Suppressor macrophage treated with lipopolysaccharide for 4 hours (primary cell): Measurements from ENCODE around the gene MYH16.
A peak's percentile ranks its signal among the peaks of the same experiment; 100 is the strongest.
"Not testable (repeated sequence)": the region's sequence is repeated elsewhere in the genome, so short reads cannot be mapped to it uniquely, and the experiment has no call there.

Source experiments
- DNase-seq: peaks from one replicate; pipeline ENCODE4 v3.0.0-alpha.2; 2020

The MYH16 gene

DNA sequence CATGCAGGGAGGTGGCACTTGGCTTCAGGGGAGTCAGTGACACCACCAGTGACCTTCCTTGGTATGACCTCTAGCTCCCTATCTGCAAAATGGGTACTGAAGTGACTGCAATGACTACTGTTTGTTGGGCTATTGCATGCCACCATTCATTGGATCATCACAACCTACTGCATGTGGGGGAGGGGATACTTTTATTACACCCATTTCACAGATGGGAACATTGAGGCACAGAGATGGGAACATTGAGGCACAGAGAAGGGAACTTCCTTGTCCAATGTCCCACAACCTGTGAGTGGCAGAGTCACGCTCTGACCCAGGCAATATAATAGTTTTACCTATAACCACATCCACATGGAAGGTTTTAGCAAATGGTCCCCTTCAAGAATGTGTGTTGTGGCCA lies 12.2 kb upstream of the MYH16 start:
- DNase-seq: no peak

DNA sequence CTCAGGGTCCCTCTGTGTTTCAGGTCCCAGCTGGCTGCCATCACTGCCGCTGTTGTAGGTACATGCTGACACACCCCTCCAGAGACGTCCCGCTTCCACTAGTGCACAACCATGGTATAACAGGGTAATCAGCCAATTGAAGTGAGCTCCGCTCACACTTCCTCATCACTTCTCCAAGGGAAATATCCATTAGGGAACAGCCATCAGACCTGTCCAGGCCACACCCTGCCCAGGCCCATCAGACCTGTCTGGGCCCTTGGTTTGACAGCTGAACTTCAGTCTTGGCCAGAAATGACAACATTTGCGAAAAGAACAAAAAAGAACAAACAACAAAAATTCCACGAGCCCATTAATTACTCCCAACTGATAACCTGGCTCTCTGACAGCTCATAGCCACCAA lies 11.0 kb upstream of the MYH16 start:
- DNase-seq: no peak

DNA sequence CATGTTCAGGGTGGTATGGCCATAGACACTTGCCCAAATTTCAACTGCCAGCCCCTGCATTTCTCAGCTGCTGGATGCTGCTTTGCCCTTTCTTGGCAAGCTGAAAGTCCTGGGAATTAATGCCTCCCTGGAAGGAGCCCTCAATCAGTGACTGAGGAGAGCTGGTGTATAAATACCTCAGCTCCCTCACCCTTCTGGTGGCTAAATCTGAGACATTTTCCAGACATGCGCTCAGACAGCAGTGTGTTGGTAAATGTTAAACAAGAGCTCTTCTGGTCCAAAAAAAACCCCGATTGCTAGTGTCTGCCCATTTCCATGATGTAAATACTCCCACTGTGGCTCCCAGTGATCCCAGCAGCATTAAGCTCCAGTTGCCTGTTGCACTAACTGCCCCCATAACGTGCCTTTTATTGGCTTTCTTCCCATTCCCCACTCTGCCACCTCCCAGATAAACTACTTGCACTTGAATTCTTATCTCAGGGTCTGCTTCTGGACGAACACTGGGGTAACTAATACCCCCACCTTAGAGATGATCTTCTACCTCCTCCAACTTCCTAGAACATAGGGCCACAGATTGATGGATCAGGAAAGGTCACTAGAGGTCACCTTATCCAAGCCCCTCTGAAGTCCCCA lies 6.7 kb upstream of the MYH16 start:
- DNase-seq: no peak

DNA sequence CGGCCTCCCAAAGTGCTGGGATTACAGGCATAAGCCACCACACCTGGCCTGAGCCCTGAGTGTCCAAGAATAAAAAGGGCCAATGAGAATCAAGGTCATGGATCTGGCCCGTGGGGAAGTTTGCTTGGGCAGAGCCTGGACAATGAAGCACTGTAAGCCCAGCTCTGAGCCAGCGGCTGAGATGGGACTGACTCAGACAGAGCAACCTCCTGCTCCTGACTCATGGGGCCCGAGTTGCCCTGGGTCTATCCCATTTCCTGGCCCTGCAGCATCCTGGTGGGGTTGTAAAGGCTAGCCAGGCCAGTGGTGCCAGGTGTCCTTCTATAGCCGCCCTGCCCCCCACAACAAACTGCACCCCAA lies 5.2 kb upstream of the MYH16 start:
- peak; percentile 10 for DNase-seq

DNA sequence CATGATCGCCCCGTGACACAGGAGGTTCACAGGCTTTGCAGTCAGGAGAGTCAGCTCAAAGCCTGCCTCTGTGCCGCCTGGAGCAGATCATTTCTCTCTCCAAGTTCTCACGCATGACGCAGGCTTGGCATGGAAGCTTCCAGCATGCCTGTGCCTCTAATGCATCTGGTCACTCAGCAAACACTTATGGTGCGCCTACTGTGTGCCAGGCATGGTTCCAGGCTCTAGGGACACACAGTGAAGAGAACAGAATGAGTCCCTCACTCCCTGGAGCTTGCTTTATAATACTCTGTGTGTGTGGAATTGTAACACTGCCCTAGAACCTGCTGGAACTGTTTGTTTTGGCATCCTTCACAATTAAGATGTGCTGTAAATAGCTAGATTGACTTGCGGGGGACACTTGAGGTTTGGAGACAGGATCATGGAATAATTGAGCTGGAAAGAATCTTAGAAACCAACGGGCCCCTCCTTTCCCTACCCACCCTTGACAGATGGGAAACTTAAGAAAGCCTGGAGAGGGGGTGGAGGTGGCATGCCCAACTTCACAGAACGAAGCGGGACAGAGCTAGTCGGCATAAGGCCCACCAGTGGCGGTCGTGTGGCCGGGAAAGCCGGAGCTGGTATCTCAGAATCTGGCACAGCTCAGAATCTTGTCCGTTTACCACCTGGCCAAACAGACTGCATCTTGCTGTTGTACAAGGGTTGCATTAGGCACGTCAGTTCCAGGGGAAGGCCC lies 4.6 kb upstream of the MYH16 start:
- DNase-seq: no peak

DNA sequence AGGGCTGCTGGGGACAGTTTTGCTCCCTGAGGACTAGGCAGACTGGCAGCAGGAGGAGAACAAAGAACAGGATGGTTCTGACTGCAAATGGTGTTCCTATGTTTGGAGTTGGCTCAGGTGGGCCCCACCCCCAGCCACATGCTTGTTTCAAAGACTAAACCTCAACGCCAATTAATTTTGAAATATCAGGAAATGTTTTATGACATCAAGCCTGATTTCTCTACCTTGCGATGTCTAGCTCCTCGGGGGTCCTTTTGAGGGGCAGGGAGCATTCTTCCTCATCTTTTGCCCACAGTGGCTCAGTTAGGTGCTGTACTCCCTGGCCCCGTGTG lies 4.1 kb upstream of the MYH16 start:
- no peak for DNase-seq

DNA sequence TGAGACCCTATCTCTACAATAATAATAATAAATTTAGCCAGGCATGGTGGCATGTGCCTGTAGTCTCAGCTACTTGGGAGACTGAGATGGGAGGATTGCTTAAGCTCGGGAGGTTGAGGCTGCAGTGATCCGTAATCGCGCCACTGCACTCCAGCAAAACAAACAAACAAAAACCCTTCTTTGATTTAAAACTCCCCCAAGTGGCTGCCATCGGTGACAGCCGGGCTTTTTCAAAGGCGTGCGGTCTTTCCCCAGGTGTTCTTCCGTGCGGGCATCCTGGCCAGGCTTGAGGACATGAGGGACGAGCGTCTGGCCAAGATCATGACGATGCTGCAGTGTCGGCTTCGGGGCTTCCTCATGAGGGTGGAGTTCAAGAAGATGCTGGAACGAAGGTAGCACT lies 1.9 kb upstream of the MYH16 start:
- DNase-seq: no peak

DNA sequence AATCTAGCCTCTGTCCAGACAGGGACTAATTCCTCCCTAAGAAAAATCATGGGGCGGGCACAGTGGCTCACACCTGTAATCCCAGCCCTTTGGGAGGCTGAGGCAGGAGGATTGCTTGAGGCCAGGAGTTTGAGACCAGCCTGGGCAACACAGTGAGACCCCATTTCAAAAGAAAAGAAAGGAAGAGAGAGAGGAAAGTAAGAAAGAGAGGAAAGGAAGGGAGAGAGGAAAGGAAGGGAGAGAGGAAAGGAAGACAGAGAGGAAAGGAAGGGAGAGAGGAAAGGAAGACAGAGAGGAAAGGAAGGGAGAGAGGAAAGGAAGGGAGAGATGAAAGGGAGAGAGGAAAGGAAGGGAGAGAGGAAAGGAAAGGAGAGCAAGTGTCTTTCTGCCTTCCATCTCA lies 922 bp downstream of the MYH16 start:
- not testable (repeated sequence) for DNase-seq

DNA sequence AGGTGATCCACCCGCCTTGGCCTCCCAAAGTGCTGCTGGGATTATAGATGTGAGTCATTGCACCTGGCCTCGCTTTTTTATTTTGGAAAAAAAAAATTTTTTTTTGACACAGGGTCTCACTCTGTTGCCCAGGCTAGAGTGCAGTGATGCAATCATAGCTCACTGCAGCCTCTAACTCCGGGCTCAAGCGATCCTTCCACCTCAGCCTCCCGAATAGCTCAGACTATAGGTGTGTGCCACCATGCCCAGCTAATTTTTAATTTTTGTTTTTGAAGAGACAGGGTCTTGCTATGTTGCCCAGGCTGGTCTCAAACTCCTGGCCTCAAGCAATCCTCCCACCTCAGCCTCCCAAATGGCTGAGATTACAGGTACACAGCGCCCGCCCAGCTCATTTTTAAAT lies 2.3 kb downstream of the MYH16 start:
- not testable (repeated sequence) for DNase-seq

DNA sequence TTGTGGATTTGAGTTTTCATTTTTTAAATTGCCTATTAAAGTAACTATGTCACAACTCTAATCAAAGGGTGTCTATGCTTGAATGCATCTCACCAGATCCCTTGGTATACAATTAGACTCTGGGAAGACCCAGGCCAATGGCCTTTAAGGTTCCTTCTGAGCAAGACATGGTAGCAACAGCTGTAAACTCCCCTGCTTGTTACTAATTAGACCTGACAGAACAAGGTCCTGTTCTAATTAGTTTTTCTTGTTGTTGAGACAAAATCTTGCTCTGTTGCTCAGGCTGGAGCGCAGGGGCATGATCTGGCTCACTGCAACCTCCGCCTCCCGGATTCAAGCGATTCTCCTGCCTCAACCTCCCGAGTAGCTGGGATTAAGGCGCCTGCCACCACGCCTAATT lies 2.9 kb downstream of the MYH16 start:
- DNase-seq: no peak

DNA sequence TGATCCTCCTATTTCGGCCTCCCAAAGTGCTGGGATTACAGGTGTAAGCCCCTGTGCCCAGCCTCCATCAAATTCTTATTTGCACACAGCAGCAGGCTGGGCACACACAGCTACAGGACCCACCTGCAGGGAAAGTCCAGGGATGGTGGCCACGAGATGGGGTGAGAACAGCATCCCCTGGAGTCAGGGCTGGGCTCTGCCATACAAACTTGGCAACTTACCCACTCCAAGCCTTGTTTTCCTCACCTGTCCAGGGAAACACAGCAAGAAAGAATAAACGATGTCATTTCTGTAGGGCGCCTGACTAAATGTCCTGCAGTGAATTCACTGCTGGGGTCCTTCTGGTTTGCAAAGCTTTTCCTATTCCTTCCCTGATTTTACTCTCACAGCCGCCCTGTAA lies 5.5 kb downstream of the MYH16 start:
- no peak for DNase-seq

DNA sequence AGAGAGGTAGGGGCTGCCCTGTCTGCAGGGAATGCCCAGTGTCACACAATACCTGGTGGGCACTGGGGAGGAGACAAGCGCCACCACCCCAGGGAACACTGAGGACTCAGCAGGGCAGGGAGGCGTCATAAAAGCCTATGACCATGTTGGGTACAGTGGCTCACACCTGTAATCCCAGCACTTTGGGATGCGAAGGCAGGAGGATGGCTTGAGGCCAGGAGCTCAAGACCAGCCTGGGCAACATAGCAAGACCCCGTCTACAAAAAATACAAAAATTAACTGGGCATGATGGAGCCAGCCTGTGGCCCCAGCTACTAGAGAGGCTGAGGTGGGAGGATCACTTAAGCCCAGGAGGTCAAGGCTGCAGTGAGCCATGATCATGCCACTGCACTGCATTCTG lies 11.5 kb downstream of the MYH16 start:
- not testable (repeated sequence) for DNase-seq

DNA sequence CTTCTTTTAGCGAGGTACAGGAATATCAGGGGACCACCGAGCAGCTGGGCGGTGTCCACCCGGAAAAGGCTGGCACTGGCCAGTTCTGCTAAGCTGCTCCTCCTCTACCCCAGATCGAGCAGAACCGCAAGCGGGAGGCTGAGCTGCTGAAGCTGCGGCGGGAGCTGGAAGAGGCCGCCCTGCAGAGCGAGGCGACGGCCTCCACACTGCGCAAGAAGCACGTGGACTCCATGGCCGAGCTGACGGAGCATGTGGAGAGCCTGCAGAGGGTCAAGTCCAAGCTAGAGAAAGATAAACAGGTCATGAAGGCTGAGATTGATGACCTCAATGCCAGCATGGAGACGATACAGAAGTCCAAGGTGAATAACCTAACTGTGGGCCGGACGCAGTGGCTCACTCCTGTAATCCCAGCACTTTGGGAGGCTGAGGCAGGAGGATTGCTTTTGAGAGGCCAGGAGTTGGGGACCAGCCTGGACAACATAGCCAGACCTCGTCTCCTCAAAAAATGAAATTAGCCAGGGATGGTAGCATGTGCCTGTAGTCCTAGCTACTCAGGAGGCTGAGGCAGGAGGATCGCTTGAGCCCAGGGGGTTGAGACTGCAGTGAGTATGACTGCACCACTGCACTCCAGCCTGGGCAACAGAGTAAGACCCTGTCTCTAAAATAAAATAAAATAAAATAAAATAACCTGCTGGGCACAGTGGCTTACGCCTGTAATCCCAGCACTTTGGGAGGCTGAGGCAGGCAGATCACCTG lies 15.3 kb downstream of the MYH16 start:
- no peak for DNase-seq

DNA sequence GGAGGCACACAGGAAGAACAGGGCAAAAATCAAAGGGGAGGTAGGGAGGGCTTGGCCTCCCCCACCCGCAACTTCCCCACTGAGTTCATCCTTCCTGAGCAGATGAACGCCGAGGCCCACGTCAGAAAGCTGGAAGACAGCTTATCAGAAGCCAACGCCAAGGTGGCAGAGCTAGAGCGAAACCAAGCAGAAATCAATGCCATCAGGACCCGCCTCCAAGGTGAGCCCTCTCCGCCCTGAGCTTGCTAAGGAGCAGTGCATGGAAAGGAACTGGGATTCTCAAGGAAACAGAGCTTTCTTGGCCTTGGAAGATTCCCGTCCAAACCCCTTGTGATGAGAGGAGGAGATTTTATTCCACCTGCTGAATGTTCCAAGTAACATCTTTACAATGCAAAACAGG lies 16.5 kb downstream of the MYH16 start:
- DNase-seq: no peak

DNA sequence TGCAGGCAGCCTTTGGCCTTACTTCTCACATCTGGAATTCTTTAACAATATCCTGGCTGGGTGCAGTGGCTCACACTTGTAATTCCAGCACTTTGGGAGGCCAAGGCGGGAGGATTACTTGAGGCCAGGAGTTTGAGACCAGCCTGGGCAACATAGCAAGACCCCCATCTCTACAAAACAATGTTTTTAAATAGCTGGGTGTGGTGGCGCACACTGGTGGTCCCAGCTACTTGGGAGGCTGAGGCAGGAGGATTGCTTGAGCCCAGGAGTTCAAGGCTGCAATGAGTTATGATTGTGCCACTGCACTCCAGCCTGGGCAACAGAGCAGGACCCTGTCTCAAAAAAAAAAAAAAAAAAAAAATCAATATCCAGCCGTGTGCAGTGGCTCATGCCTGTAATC lies 17.5 kb downstream of the MYH16 start:
- DNase-seq: not testable (repeated sequence)

DNA sequence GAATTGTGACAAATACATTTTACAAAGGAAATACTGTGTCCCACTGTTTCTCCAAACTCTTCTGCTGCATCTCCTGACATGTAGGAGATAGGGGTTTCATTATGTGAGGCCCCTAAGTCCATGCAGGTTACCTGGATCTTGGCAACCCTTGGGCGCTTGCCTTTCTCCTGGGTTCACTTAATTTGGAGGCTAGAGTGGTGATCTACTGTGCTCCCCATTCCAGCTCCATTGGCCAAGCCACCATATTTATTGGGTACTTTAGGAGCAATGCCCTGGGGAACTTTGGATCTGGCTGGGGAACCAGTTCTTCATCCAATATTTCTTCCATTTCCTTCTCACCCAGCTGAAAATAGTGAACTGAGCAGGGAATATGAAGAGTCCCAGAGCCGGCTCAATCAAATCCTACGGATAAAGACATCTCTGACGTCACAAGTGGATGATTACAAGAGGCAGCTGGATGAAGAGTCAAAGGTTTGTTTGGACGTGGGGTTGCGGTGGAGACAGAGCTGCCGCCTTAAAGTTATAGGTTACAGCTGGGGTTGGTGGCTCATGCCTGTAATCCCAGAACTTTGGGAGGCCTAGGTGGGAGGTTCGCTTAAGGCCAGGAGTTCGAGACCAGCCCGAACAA lies 18.5 kb downstream of the MYH16 start:
- DNase-seq: no peak

DNA sequence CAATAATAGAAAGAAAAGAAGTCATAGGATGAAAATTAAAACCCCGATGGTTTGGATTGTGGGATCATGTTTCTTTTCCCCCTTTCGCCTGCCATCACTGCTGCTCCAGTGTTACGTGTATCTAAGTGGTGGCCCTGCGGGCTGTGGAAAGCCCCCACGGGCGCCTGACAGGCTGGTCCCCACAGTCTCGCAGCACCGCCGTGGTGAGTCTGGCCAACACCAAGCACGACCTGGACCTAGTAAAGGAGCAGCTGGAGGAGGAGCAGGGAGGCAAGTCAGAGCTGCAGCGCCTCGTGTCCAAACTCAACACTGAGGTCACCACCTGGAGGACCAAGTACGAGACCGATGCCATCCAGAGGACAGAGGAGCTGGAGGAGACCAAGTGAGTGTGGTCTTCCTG lies 19.5 kb downstream of the MYH16 start:
- no peak for DNase-seq

DNA sequence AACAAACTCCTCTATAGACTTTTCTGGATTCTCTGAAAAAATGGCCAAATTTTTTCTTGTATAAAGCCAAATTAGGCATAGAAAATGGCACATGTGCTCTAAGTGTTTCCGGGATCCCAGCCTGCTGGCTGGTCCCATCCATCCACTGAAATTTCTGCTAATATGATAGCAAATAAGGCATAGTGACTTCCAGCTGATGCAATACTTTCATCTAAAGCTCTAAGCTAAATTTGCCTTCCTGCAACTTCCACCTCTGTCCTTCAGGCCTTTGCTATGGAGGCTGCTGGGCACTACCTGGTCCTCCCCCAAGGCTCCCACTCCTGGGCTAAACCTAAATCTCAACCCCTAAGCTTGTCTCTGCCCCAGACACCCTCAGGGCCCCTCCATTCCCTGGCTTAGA lies 20.5 kb downstream of the MYH16 start:
- DNase-seq: no peak

DNA sequence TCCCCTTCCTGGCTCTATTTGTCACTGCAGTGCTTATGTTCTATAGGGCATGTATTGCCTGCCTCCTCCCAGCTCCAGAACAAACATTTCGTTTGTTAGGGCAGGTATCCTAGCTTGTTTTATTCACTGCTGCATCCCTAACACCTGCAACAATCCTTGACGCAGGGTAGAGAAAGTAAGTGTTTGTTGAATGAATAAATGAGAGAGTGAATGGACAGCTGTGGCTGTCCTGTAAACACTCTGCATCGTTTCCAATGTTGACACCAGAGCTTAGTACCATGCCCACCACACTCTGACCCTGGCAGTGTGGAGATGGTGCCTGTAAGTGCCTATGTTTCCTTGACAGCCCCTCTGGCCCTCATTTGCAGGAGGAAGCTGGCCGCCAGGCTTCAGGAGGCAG lies 21.0 kb downstream of the MYH16 start:
- no peak for DNase-seq

DNA sequence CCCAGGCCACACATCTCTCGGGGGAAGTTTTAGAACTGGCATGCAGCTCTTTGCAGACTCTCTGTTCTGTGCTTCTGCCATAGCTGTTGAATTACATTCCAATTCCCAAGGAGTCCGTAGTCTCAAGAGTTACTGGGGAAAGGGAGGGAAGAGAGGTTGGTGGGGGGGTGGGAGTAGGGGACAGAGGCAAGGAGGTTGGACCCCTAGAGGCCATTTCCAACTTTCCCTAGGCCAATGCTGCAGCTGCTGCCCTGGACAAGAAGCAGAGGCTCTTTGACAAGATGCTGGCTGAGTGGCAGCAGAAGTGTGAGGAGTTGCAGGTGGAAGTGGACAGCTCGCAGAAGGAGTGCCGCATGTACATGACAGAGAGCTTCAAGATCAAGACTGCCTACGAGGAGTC lies 23.8 kb downstream of the MYH16 start:
- DNase-seq: no peak

DNA sequence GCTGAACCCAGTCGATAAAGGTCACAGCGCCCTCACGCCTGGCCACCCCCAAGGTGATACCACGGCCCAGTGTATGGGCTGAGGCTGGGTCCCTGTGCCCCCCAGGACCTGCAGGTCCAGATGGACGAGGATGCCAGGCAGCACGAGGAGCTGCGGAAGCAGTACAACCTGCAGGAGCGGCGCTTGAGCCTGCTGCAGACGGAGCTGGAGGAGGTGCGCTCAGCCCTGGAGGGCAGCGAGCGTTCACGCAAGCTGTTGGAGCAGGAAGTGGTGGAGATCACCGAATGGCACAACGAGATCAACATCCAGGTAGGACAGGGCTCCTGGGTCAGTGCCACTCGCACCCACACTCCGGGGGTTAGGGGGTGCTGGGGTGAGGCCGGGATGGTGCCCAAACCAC lies 28.9 kb downstream of the MYH16 start:
- DNase-seq: no peak

DNA sequence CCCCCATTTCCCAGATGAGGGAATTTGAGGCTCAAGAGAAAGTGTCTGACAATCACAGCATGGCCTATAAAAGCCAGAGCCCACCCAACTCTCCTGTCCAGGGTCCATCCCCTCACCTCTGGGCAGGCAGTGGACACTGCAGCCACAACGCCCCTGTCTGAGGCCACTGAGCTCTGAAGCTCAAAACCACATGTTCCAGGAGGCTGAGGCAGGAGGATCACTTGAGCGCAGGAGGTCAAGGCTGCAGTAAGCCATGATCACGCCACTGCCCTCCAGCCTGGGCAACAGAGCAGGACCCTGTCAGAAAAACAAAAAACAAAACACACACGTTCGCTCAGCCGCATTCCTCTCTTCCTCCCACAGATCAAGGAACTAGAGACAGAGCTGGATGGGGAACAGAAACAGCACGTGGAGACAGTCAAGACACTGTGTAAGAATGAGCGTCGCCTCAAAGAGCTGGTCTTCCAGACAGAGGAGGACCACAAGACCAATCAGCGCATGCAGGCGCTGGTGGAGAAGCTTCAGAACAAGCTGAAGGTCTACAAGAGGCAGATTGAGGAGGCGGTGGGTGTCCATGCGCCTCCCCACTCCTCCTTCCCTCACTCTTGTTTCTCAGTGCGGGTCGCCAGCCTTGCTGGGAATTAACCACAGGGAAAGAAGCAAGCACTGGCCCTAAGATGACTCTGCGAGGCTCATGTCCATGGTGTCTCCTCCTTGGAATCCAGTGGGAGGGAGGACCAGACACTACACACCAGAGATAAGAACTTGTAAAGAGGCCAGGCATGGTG lies 33.0 kb downstream of the MYH16 start:
- peak; percentile 19 for DNase-seq

DNA sequence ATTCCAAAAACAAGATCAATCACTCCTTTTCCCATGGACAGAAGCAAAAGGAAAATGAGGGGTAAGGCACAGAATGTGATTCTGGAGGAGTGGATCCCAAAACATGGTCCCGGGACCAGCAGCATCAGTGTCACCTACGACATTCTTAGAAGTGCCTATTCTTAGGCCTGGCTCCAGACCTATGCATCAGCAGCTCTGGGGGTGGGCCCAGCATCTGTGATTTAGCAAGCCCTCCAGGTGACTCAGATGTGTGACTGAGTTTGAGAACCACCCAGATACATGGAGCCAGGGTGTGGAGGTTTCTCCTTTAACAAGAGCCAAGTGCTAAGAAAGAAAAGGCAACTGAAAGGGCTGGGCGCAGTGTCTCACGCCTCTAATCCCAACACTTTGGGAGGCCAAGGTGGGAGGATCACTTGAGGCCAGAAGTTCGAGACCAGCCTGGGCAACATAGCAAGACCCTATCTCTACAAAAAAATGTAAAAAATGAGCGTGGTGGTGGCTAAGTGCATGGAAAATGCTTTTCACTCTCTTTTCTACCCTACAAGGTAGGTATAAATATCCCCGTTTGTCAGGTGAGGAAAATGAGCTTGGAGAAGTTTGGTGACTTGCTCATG lies 35.9 kb downstream of the MYH16 start:
- DNase-seq: no peak
